22Rv1 (cell line): Measurements from ENCODE around the gene ATF2.

Experiments
- ZFX ChIP-seq: fragments of 450-650 bp; IDR thresholded peaks from 2 replicates; pipeline ENCODE4 v1.6.1; 2017; ENCODE audit warnings: antibody characterized with exemption, borderline replicate concordance
- TF ChIP-seq, protein P1 (sequence below): fragments of 450-650 bp; IDR thresholded peaks from 2 replicates; pipeline ENCODE4 v1.5.1; 2017; ENCODE audit warnings: mild to moderate bottlenecking

DNA sequence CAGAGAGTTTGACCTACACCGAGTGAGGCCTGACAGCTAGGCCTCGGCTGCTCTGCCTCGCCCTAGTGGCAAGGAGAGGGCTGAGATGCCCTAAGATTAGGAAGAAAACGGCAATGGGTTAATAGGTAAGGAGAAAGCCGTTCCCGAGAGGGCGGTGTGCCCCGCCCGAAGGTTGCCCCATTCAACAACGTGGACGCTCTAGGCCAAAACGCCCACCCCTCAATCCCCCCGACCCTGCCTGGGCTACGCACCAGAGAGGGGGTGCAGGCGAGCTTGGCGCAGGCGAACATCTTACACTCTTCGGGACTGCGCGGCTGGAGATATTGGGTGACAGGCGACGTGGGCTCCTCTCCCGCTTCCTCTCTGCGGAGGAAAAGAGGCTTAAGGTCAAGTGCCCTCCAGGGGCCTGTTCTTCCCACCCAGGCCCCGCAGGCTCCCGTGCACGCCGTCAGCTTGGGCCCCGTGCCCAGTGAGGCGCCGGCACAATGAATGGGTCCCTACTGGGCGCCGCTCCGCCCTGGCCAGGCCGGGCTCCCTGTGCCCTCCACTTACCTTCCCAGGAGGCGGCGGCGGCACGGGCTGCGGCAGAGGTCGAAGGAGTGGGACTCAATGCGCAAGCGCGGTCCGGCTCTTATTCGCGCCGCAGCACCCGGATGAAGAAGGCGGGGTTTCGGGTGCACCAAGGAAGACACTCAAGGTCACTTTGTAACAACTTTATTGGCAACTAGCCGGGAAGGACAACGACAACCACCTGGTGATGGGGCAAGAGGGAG lies 13.3 kb upstream of the ATF2 start, which contains the start of gene ATP5MC3:
- TF ChIP-seq, protein P1, sequence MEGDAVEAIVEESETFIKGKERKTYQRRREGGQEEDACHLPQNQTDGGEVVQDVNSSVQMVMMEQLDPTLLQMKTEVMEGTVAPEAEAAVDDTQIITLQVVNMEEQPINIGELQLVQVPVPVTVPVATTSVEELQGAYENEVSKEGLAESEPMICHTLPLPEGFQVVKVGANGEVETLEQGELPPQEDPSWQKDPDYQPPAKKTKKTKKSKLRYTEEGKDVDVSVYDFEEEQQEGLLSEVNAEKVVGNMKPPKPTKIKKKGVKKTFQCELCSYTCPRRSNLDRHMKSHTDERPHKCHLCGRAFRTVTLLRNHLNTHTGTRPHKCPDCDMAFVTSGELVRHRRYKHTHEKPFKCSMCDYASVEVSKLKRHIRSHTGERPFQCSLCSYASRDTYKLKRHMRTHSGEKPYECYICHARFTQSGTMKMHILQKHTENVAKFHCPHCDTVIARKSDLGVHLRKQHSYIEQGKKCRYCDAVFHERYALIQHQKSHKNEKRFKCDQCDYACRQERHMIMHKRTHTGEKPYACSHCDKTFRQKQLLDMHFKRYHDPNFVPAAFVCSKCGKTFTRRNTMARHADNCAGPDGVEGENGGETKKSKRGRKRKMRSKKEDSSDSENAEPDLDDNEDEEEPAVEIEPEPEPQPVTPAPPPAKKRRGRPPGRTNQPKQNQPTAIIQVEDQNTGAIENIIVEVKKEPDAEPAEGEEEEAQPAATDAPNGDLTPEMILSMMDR = no peak
- no peak for TF ChIP-seq ZFX
